GM12874 (cell line): ENCODE data around the gene MACROD2.

ENCODE experiments used
- TF ChIP-seq, protein P1 (sequence below): IDR thresholded peaks from 2 replicates; pipeline ENCODE4 v1.5.1; 2011; ENCODE audit warnings: low read depth, mild to moderate bottlenecking, control low read depth, low read length, moderate library complexity; ENCODE audit not compliant: insufficient read depth

MACROD2 gene

DNA sequence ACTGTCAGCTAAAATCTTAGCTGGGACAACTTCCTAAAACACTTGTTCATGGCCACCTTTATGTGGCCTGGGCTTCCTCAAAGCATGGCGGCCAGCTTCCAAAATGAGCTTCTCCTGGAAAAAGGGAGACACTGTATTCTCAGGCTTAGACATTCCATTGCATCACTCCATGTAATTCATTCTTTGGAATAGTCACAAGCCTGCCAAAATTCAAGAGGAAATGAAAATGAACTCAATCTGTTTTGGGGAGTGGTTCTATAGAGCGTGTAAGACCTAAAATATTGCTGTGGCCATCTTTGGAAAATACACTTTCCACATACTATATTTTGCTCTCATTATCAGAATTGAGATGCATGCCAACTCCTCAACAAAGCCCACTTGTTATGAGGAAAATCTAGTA, 1890.9 kb downstream of the MACROD2 start:
- TF ChIP-seq, protein P1, sequence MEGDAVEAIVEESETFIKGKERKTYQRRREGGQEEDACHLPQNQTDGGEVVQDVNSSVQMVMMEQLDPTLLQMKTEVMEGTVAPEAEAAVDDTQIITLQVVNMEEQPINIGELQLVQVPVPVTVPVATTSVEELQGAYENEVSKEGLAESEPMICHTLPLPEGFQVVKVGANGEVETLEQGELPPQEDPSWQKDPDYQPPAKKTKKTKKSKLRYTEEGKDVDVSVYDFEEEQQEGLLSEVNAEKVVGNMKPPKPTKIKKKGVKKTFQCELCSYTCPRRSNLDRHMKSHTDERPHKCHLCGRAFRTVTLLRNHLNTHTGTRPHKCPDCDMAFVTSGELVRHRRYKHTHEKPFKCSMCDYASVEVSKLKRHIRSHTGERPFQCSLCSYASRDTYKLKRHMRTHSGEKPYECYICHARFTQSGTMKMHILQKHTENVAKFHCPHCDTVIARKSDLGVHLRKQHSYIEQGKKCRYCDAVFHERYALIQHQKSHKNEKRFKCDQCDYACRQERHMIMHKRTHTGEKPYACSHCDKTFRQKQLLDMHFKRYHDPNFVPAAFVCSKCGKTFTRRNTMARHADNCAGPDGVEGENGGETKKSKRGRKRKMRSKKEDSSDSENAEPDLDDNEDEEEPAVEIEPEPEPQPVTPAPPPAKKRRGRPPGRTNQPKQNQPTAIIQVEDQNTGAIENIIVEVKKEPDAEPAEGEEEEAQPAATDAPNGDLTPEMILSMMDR = no peak

DNA sequence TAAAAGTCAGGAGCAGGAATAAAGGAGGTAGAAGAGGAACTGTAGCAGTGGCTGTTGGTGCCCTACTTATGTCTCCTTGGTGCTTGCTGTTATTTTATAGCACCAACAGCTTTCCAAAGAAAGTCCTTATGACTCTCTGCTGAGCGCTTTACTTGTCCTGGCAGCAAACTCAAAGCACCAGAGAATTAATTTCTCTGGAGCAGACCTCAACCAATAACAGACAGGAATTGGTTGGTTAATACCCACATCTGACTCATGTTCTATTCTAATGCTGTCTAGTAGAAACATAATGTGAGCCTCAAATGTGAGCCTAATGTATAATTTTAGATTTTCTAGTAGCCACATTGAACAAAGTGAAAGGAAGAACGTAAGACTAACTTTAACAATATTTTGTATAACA, 1892.1 kb downstream of the MACROD2 start:
- TF ChIP-seq, protein P1 = no peak

DNA sequence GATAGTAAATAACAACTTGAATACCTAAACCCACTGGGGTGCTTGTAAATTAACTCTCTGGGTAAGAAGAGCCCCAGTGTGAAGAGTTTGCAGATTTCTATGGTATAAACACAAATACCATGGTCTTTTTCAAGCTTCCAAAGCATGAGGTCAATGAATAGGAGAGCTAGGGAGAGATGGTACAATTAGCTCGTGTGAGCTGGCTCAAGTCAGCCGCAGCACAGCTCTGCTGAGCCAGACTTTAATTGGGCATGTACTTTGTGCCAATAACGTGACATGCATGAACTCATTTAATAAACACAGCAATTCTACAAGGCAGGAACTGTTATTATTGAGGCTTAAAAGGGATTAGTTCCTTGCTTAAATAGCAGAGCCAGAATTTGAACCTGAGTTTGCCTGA, 1893.7 kb downstream of the MACROD2 start:
- TF ChIP-seq, protein P1 = no peak

DNA sequence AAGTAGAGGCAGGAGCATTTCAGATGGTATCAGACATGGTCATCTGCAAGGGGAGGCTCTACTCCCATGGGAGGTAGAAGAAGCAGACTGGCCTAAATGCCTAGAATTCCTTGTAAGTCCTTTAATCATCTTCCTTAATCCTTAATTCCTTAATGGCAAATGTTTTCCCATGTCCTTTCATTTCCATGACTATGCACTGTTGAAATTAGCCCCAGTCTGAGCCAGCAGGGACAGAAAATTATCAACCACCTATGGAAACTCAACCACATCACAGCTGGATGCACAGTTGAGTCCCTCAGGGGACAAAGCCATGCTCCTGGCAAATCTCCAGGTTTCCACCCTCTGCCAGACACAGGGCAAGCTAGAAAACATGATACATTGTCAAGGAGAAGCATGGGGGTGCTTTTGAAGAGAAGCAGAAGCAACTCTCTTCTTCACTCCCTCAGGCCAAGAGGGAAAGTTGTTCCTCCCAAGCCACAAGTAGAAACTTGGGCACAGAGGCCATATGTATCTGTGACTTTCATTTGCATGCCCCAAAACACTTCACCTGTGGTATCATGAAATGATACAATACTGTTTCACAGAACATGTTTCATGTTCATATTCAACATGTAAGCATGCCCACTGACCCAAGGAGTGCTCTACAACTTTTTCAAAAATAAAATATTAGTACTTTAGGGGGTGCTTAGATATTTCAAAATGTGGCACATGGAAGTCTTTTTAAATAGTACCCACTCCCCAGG, 1894.4 kb downstream of the MACROD2 start:
- TF ChIP-seq, protein P1 = no peak

DNA sequence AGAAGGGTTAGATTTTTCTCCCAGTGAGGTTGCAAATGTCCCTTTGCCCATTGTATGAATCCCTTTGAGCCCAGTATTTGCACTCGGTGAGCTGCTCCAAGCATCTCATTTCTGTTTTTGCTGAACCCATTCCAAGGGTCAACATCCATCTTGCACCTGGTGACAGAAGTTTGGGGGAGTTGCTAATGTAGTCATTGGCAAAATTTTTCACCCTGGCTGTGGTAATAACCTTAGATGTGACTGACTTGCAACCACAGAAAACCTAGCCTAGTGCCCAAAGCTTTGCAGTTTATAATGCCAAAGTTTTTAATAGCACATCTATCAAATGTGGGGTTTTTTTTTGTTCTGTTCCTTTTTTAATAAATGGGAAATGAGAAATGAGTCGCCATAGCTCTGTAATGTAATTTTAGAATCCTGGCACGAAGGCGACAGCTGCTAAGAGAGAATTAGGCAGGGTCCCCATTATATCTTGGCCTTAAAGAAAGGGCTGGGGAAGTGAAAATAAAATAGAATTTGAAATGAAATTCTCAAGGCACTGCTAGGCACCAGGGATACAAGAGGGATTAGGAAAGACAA, 1895.2 kb downstream of the MACROD2 start:
- TF ChIP-seq, protein P1 = no peak

DNA sequence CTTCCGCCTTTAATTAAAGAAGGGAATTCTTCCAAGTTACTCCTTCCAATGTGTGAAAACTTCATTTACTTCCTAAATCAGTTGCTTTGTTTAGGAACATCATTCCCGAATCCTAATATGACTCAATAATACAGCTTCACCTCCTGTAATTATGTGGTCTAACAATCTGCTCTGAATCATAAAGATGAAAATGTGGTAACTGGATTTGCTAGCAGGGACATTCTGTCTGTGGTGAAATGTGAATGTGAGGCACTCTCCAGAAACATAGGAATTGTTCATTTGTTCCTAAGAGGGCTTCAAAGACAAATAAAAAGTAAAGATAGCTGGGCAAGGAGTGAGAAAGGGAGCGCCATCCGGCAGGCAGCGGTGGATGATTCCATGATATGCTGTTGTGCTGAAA, 1899.8 kb downstream of the MACROD2 start:
- TF ChIP-seq, protein P1 = no peak

DNA sequence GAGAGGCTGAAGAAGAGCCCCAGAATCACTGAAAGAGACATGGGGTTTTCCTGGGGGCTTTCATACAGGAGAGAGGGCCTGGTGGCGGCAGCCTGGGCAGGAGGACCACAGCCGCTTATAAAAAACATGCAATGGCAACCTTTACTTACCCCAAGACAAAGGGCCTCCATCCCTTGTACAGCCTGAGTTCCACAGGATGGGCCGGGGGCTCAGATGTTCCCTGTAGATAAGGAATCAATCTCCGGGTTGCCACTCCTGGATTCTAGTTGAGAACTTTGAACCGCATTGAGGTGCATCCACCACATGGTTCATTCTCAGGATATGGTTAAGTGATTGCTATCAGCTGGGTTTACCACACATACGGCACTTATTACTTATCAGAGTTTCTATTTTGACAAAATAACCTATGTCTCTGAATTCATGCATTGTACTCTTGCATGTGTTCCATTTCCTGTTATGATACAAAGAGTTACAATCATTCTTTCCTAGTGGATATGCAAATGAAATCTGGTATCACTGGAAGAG, 1900.3 kb downstream of the MACROD2 start:
- TF ChIP-seq, protein P1 = no peak
